HG03103 (cell line): ENCODE results near the gene KMT5B.

Source experiments
- ATAC-seq: cut with Tn5 transposase; IDR thresholded peaks from one replicate; pipeline ENCODE4 v1.9.1; 2021; ENCODE audit warnings: low read depth; ENCODE audit not compliant: unreplicated experiment

Gene KMT5B

GRCh38 chr11:68189082-68189481, 24.0 kb downstream of the KMT5B start:
- ATAC-seq = no peak

GRCh38 chr11:68186061-68186460, 27.0 kb downstream of the KMT5B start:
- ATAC-seq = no peak

- no peak for ATAC-seq
Measured at GRCh38 chr11:68181719-68182451, 31.2 kb downstream of the KMT5B start.

- ATAC-seq = no peak
Measured at GRCh38 chr11:68179847-68180246, 33.2 kb downstream of the KMT5B start.

- ATAC-seq = no peak
Measured at GRCh38 chr11:68177877-68178276, 35.2 kb downstream of the KMT5B start.

GRCh38 chr11:68173926-68174325, 39.2 kb downstream of the KMT5B start:
- ATAC-seq = no peak

GRCh38 chr11:68169442-68169841, 43.7 kb downstream of the KMT5B start:
- ATAC-seq = no peak

- no peak for ATAC-seq
Measured at GRCh38 chr11:68168694-68169093, 44.4 kb downstream of the KMT5B start.

GRCh38 chr11:68167474-68167873, 45.6 kb downstream of the KMT5B start:
- no peak for ATAC-seq

- no peak for ATAC-seq
Measured at GRCh38 chr11:68166969-68167368, 46.1 kb downstream of the KMT5B start.

- no peak for ATAC-seq
Measured at GRCh38 chr11:68165601-68166000, 47.5 kb downstream of the KMT5B start.

GRCh38 chr11:68164437-68164836, 48.7 kb downstream of the KMT5B start:
- ATAC-seq = no peak

GRCh38 chr11:68163691-68164090, 49.4 kb downstream of the KMT5B start:
- ATAC-seq = no peak

GRCh38 chr11:68160100-68160695, 52.9 kb downstream of the KMT5B start:
- no peak for ATAC-seq

- ATAC-seq = no peak
Measured at GRCh38 chr11:68159665-68160064, 53.4 kb downstream of the KMT5B start.

GRCh38 chr11:68159161-68159560, 53.9 kb downstream of the KMT5B start:
- ATAC-seq = no peak

GRCh38 chr11:68158580-68158979, 54.5 kb downstream of the KMT5B start:
- ATAC-seq = no peak

GRCh38 chr11:68153742-68154141, 59.4 kb downstream of the KMT5B start:
- no peak for ATAC-seq

- ATAC-seq = no peak
Measured at GRCh38 chr11:68150037-68150436, 63.1 kb downstream of the KMT5B start.

GRCh38 chr11:68149417-68149816, 63.7 kb downstream of the KMT5B start:
- no peak for ATAC-seq

- no peak for ATAC-seq
Measured at GRCh38 chr11:68148879-68149278, 64.2 kb downstream of the KMT5B start.

- no peak for ATAC-seq
Measured at GRCh38 chr11:68148071-68148805, 64.9 kb downstream of the KMT5B start.
